GM19395 (cell line): ENCODE data around the gene NCAN.

Experiments used
- ATAC-seq: cut with Tn5 transposase; IDR thresholded peaks from one replicate; pipeline ENCODE4 v1.9.1; 2021; ENCODE audit warnings: mild to moderate bottlenecking, moderate library complexity; ENCODE audit not compliant: unreplicated experiment

The NCAN gene

DNA sequence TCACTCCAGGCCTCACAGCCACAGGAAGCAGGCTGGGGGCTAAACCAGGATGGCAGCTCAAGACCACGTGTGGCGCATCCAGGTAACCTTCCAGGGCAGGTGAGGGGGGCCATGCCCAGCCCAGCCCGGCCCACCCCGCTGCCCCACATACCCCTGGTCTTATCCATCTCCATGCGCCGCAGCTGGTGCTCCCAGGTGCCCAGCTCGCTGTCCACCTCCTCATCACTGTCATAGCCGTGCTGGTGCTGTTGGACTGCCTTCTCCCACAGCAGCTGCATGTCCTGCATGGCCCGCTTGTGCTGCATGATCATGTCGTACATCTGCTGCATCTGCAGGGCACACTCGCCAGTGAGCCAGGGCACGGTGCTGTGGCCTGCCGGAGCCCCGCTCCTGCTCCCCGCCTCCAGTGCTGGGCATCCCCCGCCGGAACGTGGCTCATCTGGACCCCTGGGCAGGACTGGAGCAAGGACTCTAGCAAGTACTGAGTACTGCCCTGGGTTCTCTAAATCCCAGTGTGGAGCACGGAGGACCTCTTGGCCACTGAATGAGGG, 67.4 kb downstream of the NCAN start:
- no peak for ATAC-seq

DNA sequence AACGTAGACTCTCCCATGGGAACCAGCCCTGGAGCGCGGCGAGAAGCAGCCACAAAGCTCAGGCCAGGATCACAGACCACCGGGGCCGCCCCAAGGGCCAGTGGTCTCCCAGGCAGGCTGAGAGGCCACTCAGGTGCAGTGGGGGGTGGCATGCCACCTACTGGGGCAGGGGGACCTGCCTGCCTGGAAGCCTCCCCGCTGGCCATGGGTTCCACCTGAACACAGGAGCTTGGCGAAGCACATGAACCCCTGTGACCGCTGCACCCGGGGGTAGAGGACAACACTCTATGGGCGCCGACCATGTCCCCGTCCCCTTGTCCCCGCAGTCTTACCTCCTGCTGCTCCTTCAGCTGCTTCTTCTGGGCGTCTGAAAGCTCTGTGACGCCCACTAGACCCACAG, 68.1 kb downstream of the NCAN start:
- no peak for ATAC-seq

DNA sequence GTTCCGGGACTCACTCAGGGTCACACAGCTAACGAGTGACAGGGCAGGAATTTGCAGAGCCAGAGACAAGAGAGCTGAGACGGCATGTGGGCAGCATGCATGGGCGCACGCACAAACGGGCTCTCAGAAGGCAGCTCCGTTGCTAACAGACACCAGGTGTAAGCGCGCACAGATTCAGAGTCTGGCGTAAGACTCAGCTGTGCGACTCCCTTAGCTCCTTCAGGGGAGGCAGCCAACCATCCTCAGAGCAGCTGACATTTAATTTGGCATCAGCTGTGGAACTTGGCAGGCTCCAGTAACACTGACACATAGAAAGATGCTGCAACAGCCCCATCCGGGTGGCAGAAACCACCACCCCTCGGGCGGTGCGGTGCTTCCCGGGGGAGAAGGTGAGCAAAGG, 68.8 kb downstream of the NCAN start:
- no peak for ATAC-seq

DNA sequence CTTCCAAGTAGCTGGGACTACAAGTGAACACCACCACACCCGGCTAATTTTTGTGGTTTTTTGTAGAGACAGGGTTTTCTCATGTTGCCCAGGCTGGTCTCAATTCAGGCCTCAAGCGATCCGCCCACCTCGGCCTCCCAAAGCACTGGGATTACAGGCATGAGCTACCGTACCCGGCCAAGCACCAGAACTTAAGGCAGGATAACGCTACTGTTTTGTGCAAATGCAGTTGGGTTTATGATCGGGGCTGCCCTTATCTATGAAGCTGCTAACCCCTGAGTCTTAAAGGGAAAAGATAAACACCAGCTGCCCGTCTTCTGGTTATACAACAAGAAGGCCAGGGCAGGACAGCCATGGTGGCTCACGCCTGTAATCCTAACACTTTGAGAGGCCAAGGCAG, 73.9 kb downstream of the NCAN start:
- ATAC-seq, result no peak

DNA sequence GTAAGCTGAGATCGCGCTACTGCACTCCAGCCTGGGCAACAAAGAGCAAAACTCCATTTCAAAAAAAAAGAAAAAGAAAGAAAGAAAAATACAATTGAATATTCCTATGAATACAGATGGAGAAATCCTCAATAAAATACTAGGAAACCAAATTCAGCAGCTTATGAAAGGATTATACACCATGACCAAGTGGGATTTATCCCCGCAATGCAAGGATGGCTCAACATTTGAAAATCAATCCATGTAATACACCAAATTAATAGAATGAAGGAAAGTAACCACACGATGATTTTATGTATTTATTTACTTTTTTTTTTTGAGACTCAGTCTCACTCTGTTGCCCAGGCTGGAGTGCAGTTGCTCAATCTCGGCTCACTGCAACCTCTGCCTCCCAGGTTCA, 80.8 kb downstream of the NCAN start:
- no peak for ATAC-seq

DNA sequence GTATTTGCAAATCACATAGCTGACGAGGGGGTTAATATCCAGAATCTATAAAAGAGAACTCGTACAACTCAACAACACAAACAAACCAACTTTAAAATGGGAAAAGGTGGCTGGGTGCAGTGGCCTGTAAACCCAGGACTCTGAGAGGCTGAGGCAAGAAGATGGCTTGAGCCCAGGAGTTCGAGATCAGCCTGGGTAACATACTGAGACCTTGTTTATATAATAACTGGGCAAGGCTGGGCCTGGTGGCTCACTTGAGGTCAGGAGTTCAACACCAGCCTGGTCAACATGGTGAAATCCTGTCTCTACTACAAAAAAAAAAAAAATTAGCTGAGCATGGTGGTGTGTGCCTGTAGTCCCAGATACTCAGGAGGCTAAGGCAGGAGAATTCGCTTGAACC, 83.2 kb downstream of the NCAN start:
- ATAC-seq, result no peak

DNA sequence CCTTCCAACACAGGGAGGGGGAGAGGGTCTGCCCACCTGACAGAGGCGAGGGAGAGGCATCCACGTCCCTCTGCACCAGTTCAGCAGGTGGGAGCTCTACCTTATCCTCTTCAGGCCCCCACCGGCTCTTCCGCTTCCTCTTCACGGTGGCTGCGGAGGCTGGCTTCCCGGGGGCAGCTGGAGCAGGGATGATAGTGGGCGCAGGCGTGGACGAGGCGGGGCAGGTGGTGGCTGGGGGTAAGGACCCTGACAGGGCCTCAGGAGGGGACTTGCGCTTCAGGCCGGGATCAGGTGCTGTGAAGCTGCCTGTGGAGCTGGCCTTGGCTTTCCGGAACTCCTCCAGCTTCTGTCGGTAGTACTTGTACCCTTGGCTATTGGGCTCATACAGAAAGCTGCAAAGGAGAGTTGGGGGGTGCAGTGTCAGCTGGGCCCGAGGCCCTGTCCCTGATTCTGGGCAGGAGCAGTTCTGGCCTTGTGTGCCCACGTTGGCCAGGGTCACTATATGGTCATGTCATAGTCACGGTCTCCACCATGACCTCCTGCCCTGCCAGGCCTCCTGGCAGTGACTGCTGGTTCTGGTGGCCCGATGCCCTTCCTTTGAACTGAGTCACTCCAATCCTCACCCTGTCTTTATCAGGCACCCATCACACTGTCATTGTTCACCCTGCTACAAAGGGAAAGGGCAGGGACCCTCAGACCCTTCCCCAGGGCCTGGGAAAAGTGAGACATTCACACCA, 85.4 kb downstream of the NCAN start:
- no peak for ATAC-seq

DNA sequence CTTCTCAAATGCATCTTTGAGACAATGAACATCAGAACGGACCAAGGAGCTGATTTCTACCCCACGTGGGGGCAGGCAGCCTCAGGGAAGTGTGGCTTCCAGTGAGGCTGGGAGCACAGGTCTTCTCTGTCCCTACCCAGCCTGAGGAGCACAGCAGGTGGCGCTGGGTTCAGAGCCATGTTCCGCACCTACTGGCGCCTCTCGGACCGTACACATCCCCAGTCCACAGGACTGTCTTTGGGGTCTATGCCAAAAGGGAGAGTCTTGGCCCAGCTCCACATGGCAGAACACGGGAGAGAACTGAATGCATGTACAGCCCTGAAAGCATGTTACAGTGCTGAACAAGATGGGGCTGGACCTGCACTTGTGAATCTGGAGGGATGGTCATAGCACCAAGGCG, 86.0 kb downstream of the NCAN start:
- no peak for ATAC-seq

DNA sequence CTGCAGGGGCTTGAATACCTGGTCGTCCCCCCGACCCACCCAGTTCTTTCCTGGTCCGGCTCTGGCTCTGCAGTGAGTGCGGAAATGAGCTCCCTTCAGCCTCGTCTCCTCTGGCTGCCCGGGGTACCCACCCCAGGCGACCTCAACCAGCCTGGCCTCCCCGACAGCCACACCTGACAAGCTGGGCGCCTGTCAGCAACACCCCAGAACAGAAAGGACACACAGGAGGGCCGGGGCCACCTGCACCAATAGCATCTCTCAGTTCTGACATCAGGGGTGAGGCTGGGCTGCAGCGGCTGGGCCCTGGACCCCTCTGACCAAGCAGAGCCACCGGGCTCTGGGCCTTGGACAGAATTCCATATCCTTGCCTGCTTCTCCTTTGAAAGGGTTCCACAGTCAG, 88.9 kb downstream of the NCAN start:
- ATAC-seq, result no peak
